HG03439 (cell line): ENCODE data around the gene HECTD4.
"Not testable (repeated sequence)": the region's sequence is repeated elsewhere in the genome, so short reads cannot be mapped to it uniquely, and the experiment has no call there.

Experiments
- ATAC-seq: cut with Tn5 transposase; IDR thresholded peaks from one replicate; pipeline ENCODE4 v1.9.1; 2021; ENCODE audit warnings: mild to moderate bottlenecking, moderate library complexity; ENCODE audit not compliant: unreplicated experiment

The HECTD4 gene, protein sequence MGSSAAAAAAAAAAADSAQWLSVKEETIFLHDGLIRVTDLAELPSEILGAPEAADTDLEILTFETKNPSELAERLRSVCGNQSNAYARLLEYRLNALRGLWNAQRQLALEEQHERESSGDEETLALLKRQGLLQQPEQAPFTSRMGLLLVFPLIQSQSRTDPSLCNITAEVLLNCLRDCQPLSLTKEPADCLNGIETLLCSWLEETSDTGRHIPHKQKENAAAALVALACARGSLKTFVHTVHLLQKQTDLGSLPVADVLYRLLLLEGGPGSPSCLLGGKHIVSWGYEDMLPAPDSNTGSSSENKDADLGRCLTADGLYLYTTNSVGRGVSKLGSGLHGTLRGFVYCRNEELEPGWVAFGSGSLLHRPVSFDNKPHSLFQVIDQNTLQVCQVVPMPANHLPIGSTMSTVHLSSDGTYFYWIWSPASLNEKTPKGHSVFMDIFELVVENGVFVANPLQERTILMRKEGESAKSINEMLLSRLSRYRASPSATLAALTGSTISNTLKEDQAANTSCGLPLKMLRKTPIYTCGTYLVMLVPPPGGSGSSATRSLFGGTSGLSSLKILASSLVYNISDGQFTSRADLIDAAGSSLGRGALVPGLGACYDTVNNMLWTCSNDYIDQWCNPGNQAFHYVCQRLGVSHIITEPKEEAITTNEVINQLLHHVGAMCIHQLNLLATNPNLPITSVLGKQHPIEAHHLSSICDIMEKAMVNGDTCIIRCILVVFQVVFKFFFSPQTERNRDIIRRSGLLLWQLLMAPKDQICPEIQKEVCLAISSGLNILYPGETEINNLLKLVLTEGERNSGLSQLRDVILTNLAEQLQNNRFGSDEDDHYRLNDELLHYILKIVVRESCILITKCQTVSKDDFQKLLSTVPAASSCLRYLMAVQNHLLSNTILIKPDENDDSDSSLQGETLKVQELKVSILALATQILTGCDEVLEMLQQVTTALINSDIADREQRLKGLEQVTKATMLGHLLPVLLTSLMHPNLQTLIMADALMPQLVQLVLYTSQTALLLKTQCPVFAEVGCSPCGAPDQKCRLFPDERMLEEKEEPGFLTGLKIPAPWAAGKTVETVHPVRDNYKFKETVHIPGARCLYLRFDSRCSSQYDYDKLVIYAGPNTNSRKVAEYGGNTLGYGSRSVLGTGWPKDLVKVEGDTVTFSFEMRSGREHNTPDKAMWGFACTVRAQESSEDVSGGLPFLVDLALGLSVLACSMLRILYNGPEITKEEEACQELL (N-terminal part only)

DNA sequence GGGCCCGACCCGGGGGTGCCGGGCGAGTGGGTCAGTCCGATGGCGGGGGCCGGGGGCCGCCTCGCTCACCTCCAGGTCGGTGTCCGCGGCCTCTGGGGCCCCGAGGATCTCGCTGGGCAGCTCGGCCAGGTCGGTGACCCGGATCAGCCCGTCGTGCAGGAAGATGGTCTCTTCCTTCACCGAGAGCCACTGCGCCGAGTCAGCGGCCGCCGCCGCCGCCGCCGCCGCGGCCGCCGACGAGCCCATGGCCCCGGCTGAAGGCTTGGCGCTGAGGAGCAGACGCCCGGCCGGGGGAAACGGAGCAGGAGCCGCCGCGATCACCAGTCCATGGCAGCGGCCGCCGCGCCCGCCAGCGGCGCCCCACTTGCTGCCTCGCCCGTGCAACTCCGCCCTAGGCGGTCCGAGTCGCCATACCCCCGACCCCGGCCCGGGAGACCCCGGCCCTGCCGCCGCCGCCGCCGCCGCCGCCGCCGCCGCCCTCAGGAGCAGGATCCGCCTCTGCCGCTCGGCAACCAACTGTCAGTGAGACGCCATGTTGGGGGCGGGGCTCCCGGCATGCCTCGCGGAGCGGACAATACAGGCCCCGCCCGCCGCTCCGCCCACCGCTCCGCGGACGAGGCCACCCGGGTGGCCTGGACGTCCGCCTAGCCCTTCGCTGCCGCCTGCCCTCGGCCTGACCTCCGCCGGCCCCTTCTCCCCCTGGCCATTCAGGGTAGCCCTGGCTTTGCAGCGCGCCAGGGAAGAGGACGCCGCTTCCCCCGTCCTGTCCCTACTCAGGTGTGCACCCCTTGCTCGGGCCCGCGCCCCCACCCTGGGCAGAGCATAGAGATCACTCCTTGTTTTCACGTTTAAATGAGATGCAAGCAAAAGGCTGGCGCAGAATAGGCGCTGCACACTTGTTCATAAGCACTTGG, at the start of gene HECTD4:
Gene HECTD4 (minus strand): TSS at position 549 of the 914 bp plus-strand sequence. CDS start 303 bp downstream, at position 246.
- ATAC-seq: peak; percentile 92

DNA sequence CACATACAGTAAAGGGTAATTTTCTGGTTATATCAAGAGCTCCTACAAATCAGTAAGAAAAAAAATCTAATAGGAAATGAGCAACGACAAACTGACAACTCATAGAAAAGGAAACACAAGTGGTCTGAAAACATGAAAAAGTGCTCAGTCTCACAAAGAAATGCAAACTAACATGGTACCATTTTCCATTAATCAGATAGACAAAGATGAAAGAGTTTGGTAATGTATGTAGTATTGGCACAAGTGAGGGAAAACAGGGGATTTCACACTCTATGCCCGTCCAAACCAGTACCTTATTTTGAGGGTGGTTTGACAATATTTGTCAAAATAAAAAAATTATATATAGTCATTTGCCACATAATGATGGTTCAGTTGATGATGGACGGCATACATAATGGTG, 49.7 kb upstream of the HECTD4 start:
- ATAC-seq: no peak

DNA sequence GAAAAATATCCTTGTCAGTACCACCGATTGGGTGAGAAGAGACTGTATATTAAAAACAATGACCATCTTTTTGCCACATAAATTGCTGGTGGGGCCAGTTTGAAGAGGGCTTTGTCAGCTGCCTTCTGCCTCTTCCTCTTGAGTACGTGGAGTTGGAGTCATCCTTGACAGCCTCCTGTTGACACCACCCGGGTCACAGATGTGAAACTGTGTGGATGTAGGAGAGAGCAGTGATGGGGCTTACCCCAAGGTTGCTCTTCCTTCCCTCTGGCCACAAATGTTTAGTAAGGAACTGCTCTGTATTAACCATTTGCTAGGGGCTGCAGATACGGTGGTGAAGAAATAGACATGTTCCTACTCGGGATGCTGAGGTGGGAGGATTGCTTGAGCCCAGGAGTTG, 48.7 kb upstream of the HECTD4 start:
- ATAC-seq: no peak

DNA sequence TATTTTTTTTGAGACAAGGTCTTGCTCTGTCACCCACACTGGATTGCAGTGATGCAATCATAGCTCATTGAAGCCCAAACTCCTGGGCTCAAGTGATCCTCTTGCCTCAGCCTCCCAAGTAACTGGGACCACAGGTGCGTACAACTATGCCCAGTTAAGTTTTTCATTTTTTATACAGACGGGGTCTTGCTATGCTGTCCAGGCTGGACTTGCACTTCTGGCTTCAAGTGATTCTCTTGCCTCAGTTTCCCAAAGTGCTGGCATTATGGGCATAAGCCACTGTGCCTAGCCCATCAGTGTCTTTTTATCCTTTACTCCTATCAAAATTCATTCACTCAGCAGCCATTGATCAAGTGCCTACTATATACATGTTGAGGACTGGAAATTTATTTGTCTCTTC, 45.5 kb upstream of the HECTD4 start:
- no peak for ATAC-seq

DNA sequence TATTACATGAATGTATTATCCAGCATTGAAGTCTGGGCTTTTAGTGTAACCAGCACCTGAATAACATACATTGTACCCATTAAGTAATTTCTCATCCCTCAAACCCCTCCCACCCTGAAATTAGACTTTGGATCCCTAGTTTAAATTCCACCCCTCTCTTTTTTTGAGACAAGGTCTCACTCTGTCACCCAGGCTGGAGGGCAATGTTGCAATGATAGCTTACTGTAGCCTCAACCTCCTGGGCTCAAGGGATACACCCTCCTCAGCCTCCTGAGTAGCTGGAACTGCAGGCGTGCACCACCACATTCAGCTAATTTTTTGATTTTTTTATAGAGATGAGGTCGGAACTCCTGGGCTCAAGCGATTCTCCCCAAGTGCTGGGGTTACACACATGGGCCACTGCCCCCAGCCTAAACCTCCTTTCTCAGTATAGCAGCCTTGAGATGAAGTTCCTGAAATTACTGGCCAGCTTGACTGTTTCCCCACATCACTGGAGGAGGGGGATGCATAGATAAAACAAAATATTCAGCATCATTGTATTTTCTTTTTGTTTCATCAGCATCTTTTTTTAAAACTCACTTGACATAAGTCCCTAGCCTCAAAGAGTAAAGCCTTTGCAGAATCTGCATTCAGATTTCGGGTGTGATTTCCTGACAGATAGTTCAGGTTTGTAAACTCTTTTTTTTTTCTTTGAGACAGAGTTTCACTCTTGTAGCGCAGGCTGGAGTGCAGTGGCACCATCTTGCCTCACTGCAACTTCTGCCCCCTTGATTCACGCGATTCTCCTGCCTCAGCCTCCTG, 43.6 kb upstream of the HECTD4 start:
- no peak for ATAC-seq

DNA sequence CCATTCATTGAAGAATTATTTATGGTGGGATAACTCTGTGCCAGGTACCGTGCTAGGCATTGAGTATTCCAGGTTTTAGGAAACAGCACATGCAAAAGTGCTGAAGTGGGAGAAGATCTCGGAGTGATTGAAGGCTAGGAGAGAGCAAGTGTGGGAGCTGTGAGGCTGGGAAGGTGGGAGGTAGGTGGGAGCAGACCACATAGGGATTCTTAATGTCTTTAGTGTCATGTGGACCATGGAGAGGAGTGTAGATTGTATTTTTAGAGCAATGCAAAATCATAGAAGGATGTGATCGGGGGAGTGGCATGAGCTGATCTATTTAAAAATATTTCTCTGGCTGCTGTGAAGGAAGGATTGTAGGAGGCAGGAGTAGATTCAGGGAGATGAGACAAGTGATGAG, 41.9 kb upstream of the HECTD4 start:
- ATAC-seq: no peak

DNA sequence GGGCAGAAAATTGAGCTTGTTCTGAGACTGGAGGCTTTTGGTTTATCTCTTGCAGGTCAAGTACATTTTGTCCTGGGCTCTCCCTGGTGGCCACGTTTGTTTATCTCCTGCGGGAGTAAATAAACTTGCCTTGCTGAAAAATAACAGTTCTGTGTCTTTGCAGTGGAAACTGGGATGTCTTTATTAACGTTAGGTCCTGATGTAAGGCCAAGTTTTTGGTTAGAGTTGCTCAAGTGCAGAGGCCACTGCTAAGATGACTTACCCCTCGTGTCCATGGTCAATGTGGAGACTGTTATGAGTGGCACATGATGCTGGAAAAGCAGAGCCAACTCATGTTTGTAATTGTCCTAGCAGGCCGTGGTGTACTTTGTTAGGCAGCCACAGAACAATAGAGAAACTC, 40.3 kb upstream of the HECTD4 start:
- ATAC-seq: no peak

DNA sequence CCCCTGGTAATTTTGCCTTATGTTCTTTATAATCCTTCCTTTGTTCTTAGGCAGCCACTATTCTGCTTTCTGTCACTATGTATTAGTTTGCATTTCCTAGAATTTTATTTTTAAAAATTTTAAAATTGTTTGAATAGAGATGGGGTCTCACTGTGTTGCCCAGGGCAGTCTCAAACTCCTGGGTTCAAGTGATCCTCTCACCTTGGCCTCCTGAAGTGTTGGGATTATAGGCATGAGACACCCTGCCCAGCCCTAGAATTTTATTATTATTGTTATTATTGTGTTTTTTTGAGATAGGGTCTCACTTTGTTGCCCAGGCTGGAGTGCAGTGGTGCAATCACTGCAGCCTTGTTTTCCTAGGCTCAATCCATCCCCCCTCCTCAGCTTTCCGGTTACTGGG, 39.1 kb upstream of the HECTD4 start:
- no peak for ATAC-seq

DNA sequence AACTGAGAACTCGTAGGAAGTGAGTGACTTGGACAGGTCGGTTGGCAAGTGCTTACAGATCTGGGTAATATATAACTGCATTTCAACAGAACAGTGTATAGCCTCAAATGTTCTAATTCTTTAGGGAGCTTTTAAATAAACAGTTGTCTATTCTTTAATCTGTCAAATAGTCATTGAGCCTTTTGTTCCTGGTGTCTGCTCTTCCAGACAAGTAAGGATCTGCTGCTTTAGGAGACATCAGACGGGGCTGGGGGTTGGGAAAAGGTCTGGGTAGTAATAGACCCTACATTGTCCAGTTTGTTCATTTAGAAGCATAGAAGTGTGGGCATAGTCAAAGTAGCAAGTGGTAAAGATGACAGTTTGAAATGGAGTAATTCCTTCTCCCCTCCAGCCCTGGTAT, 38.5 kb upstream of the HECTD4 start:
- no peak for ATAC-seq

DNA sequence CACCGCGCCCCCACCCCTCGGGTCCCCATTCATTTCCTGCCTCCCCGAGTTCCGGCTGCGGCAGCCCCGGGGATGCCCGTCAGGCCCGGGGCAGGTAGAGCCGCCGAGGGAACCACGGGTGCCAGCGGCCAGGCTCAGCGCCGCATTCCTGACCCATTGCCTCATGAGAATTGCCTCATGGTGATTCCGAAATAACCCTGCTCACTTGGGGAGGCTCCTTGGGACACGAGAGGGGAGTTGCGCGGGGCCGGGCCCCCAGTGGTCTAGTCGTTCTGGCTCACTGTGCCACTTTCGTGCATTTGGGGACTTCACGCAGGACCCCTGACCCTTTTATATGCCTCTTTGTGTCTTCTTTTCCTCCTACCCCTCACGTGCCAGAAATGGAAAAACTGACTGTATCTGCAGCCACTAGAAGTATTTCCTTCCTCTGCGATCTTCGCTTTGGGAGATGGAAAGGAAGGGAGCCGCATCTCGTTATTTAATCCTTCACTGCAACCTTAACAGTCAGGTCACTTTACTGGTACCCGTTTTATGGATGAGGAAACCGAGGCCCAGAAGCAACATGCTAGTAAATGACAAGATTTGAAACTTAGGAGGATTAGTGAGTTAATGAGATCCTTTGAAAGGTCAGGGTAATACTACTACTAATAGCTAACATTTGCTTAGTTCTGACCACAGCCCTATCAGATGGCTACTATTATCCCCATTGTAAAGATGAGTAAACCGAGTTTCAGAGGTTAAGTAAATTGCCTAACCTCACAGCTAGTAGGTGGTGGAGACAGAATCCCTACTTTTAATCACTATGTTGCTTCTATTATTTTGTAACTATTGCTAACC, 37.3 kb upstream of the HECTD4 start:
- no peak for ATAC-seq

DNA sequence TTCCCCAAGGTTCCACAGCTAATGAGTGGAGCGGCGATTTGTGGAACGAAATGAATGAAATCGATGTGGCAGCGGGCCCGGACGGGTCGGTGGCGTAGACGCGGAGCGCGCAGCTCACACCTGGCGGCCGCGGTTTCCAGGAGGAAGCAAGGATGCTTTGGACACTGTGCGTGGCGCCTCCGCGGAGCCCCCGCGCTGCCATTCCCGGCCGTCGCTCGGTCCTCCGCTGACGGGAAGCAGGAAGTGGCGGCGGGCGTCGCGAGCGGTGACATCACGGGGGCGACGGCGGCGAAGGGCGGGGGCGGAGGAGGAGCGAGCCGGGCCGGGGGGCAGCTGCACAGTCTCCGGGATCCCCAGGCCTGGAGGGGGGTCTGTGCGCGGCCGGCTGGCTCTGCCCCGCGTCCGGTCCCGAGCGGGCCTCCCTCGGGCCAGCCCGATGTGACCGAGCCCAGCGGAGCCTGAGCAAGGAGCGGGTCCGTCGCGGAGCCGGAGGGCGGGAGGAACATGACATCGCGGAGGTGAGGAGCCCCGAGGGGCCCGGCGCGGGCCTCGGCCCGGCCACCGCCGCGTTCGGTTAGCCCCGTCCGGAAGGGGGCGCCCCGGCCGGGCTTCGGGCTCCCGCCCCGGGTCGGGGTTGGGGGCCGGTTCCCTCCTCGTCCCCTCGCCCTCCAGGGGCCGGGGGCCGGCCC, 36.5 kb upstream of the HECTD4 start, which contains the start of gene PTPN11:
Gene PTPN11 (plus strand): TSS at position 340 of the 689 bp plus-strand sequence. CDS start 165 bp downstream, at position 505.
- ATAC-seq: peak; percentile 80

DNA sequence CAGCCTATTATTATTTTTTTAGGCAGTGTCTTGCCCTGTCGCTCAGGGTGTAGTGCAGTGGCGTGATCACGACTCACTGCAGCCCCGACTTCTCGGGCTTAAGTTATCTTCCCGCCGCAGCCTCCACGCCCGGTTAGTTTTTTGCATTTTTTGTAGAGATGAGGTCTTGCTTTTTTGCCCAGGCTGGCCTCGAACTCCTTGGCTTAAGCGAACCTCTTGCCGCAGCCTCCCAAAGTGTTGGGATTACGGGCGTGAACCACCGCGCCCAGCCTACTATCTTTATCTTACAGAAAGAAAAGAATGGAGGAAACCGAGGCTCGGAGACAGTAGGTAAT, 36.0 kb upstream of the HECTD4 start:
- ATAC-seq: no peak

DNA sequence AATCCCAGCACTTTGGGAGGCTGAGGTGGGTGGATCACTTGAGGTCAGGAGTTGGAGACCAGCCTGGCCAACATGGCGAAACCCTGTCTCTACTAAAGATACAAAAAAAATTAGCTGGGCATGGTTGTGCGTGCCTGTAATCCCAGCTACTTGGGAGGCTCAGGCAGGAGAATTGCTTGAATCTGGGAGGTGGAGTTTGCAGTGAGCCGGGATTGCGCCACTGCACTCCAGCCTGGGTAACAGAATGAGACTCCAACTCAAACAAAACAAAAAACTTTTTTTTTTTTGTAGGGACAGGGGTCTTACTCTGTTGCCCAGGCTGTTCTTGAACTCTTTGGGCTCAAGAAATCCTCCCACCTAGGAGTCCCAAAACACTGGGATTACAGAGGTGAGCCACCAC, 33.2 kb upstream of the HECTD4 start:
- ATAC-seq: not testable (repeated sequence)

DNA sequence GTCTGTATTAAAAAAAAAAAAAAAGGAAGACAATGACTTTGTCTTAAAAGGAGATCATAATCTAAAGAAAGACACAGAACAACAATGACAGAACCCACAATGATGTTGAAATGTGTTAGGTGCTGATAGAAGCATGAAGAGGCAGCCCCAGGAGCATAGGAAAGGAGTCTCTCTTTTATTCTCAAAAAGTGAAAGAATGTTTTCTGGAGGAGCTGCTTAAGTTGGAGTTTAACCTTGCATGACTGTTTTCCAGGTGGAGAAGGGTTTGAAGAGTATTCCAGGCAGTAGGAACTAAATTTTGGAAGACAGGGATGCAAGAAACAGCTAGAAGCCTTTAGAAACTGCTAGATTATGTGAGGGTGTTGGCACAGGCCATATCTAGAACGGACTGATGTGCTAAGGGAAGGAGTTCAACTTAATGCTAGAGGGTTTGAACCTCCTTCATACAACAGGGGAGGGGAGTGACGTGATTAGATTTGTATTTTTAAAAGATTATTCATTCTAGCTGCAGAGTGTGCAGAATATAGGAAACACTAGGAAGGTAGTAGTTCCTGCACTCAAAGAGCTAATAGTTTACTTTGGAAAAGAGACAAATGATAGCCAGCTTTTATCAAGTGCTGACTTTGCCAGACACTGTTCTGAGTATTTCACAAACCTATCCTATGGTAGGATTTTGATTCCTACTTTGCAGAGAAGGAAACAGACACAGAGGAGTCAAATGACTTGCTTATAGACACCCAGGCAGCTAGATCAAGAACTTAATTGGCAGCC, 31.8 kb upstream of the HECTD4 start:
- ATAC-seq: no peak

DNA sequence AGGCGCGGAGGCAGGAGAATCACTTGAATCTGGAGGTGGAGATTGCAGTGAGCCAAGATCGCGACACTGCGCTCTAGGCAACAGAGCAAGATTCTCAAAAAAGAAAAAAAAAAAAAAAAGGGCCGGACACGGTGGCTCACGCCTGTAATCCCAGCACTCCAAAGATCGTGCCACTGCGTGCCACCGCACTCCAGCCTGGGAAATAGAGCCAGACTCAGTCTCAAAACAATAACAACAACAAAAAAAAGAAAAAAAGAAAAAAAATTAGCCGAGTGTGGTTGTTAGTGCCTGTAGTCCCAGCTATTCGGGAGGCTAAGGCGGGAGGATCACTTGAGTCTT, 27.6 kb upstream of the HECTD4 start:
- ATAC-seq: no peak

DNA sequence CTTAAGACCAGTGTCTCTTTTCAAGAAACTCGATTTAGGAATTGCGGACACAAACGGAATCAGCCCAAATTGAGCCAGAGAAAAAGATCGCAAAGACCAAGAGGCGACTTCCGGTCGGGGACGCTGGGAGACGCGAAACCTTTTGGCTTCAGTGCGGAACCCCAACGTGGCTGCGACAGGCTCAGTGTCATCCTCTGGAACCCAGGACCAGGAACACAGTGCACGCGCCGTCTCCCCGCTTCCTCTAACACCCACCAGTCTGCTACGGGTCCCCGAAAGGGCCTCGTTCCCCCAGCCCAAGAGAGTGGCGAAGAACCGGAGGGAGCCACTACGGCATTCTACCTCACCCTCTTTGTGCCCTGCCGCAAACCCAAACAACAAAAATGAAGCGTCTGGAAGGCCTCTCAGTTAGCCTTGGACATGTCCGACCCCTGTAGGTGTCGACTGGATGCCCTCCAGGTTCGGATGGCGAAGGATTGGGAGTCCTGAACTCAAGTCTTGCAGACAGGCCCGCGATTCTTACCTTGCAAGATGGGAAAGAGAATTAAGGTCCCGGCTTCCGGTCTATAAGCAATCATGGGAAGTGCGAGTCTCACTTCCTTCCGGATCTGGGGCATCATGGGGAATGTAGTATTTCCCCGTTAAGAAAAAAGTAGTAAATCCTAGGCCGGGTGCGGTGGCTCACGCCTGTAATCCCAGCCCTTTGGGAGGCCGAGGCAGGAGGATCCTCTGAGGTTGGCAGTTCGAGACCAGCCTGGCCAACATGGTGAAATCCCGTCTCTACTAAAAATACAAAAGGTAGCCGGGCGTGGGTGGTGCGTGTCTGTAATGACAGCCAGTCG, 27.1 kb upstream of the HECTD4 start, which contains the start of gene RPL6:
Gene RPL6 (minus strand): TSS at position 542 of the 842 bp plus-strand sequence. CDS start 949 bp downstream, outside the sequence.
- ATAC-seq: peak; percentile 83
